HCT116 (cell line): ENCODE results near the gene MFRP. TPM values are rescaled to one million over a fixed set of nuclear protein-coding genes. Genes with fewer than 3 reads are reported as not detected.

Experiments used
- ATAC-seq: fragments of 200-7000 bp; cut with Tn5 transposase; 2 replicates; pipeline ENCODE4 v1.9.1; 2020; ENCODE audit warnings: mild to moderate bottlenecking, moderate library complexity
- BruUV-seq: library from RNA; stranded (reverse); fragments of 400-500 nt; replicated peaks from 2 replicates; lab custom pipeline; 2021; lab: Mats Ljungman, UMichigan
- CTCF ChIA-PET: fragments of 300-600 bp; sonication (Branson Sonifier 250); formaldehyde crosslinking; loops from one replicate; lab custom pipeline; 2021; ENCODE audit warnings: antibody characterized with exemption; lab: Charles Lee
- POLR2A ChIA-PET: fragments of 300-600, 350-600 bp; sonication (Branson Sonifier 250); formaldehyde crosslinking; loops from one replicate; lab custom pipeline; 2021; ENCODE audit warnings: antibody characterized with exemption; lab: Charles Lee
- RAD21 ChIA-PET, 2 experiments: fragments of 300-600 bp; sonication (Branson Sonifier 250); formaldehyde crosslinking; loops; one replicate each; lab custom pipeline; 2023; ENCODE audit warnings: low total read pairs in 2 of 2; ENCODE audit not compliant: uncharacterized antibody in 2 of 2, unreplicated experiment in 2 of 2, low non-redundant PET in 1 of 2; lab: Charles Lee
- DNase-seq: peaks from one replicate; pipeline ENCODE4 v3.0.0-alpha.2; 2010; ENCODE audit warnings: low read depth, low spot score
- H2AFZ ChIP-seq: fragments of 200-600 bp; shearing (Covaris generic), sonication (generic); 2 replicates; pipeline ENCODE4 v1.6.1; 2017; ENCODE audit warnings: low read depth, mixed run types, mixed read lengths, antibody characterized with exemption, low read length; ENCODE audit not compliant: poor library complexity, severe bottlenecking
- H3K27ac ChIP-seq: 2 replicates; pipeline ENCODE4 v1.5.1; 2012; ENCODE audit warnings: low read depth, low read length
- H3K27me3 ChIP-seq: fragments of 200-600 bp; sonication (generic); 2 replicates; pipeline ENCODE4 v1.6.1; 2016; ENCODE audit warnings: mixed run types, low read length, mixed read lengths; ENCODE audit not compliant: insufficient read depth
- H3K36me3 ChIP-seq, 2 experiments: fragments of 200-500 bp in 1 of 2; fragments of 200-600 bp in 1 of 2; sonication (Bioruptor generic) in 1 of 2; sonication (generic) in 1 of 2; 2 replicates each; pipeline versions ENCODE4 v1.5.1 to v1.6.1; 2014 to 2016; ENCODE audit warnings: low read length in 2 of 2, inconsistent platforms in 1 of 2, mixed read lengths in 1 of 2, mixed run types in 1 of 2; ENCODE audit not compliant: insufficient read depth in 2 of 2, control insufficient read depth in 1 of 2
- H3K4me1 ChIP-seq, 2 experiments: fragments of 200-600 bp in 1 of 2; sonication (generic) in 1 of 2; 2 replicates each; pipeline versions ENCODE4 v1.5.1 to v1.6.1; 2012 to 2017; ENCODE audit warnings: low read length in 2 of 2, inconsistent platforms in 1 of 2, mild to moderate bottlenecking in 1 of 2, mixed read lengths in 1 of 2, mixed run types in 1 of 2, moderate library complexity in 1 of 2; ENCODE audit not compliant: insufficient read depth in 2 of 2, control insufficient read depth in 1 of 2
- H3K4me2 ChIP-seq: fragments of 200-600 bp; sonication (generic); 2 replicates; pipeline ENCODE4 v1.6.1; 2017; ENCODE audit warnings: mixed run types, low read length, mixed read lengths
- H3K4me3 ChIP-seq, 2 experiments: fragments of 200-600 bp in 1 of 2; sonication (generic) in 1 of 2; replicated peaks in 1 of 2; 2 replicates each; pipeline ENCODE4 v1.5.1; 2011 to 2016; ENCODE audit warnings: low read length in 2 of 2, control low read depth in 1 of 2, low read depth in 1 of 2, mild to moderate bottlenecking in 1 of 2, mixed read lengths in 1 of 2, mixed run types in 1 of 2
- H3K79me2 ChIP-seq: fragments of 200-600 bp; sonication (generic); 2 replicates; pipeline ENCODE4 v1.6.1; 2017; ENCODE audit warnings: mild to moderate bottlenecking, mixed run types, low read length, moderate library complexity, mixed read lengths; ENCODE audit not compliant: insufficient read depth
- H3K9ac ChIP-seq: fragments of 200-600 bp; sonication (generic); 2 replicates; pipeline ENCODE4 v1.6.1; 2016; ENCODE audit warnings: low read length, mixed read lengths
- H3K9me2 ChIP-seq: fragments of 200-600 bp; sonication (generic), shearing (Covaris generic); 2 replicates; pipeline ENCODE4 v1.6.1; 2017; ENCODE audit warnings: mixed run types, mild to moderate bottlenecking, moderate library complexity; ENCODE audit not compliant: insufficient read depth
- H3K9me3 ChIP-seq, 2 experiments: fragments of 200-500 bp in 1 of 2; fragments of 200-600 bp in 1 of 2; sonication (Bioruptor generic) in 1 of 2; sonication (generic) in 1 of 2; 2 replicates each; pipeline ENCODE4 v1.6.1; 2014 to 2017; ENCODE audit warnings: low read length in 2 of 2, mixed read lengths in 2 of 2, inconsistent platforms in 1 of 2, low read depth in 1 of 2, mild to moderate bottlenecking in 1 of 2, mixed run types in 1 of 2, moderate library complexity in 1 of 2; ENCODE audit not compliant: control insufficient read depth in 1 of 2, insufficient read depth in 1 of 2
- H4K20me1 ChIP-seq: fragments of 200-600 bp; sonication (generic), shearing (Covaris generic); 2 replicates; pipeline ENCODE4 v1.6.1; 2017; ENCODE audit warnings: mixed run types, mild to moderate bottlenecking, moderate library complexity; ENCODE audit not compliant: insufficient read depth
- CBX3 ChIP-seq: IDR thresholded peaks from 2 replicates; pipeline ENCODE4 v1.6.1; 2012; ENCODE audit warnings: low read depth
- ELF1 ChIP-seq: IDR thresholded peaks from 2 replicates; pipeline ENCODE4 v1.6.1; 2012; ENCODE audit warnings: low read depth, borderline replicate concordance
- EZH2 ChIP-seq: fragments of 200-600 bp; sonication (generic); IDR thresholded peaks from 2 replicates; pipeline ENCODE4 v1.6.1; 2017; ENCODE audit warnings: antibody characterized with exemption, mixed run types
- EZH2phosphoT487 ChIP-seq: fragments of 200-600 bp; IDR thresholded peaks from 2 replicates; pipeline ENCODE4 v1.6.1; 2018; ENCODE audit warnings: antibody characterized with exemption, borderline replicate concordance
- JUND ChIP-seq: IDR thresholded peaks from 2 replicates; pipeline ENCODE4 v1.6.1; 2012
- POLR2AphosphoS5 ChIP-seq: IDR thresholded peaks from 2 replicates; pipeline ENCODE4 v1.6.1; 2011; ENCODE audit warnings: mild to moderate bottlenecking, low read depth, low read length, moderate library complexity
- RAD21 ChIP-seq: IDR thresholded peaks from 2 replicates; pipeline ENCODE4 v1.6.1; 2012; ENCODE audit warnings: low read depth, mild to moderate bottlenecking
- REST ChIP-seq: IDR thresholded peaks from 2 replicates; pipeline ENCODE4 v1.6.1; 2012; ENCODE audit warnings: low read depth
- SIN3A ChIP-seq: IDR thresholded peaks from 2 replicates; pipeline ENCODE4 v1.6.1; 2012; ENCODE audit warnings: low read depth
- YY1 ChIP-seq: IDR thresholded peaks from 2 replicates; pipeline ENCODE4 v1.6.1; 2011; ENCODE audit warnings: low read length, low read depth, moderate library complexity, mild to moderate bottlenecking; ENCODE audit not compliant: insufficient replicate concordance; ENCODE audit errors: extremely low read depth
- ZNF274 ChIP-seq: fragments of 200-500 bp; sonication (Bioruptor generic); IDR thresholded peaks from 2 replicates; pipeline ENCODE4 v1.6.1; 2014; ENCODE audit warnings: mild to moderate bottlenecking, low read depth, low read length, inconsistent platforms
- intact Hi-C: fragments of 100-400 bp; cut with micrococcal nuclease; formaldehyde crosslinking; loops from 2 replicates; pipeline ENCODE4 v1.10.0; 2022
- total RNA-seq: library from RNA; stranded (reverse); gene quantifications from one replicate; pipeline ENCODE4 v1.2.1, GENCODE V29; 2021; ENCODE audit not compliant: unreplicated experiment
- TF ChIP-seq, protein P1 (sequence below): IDR thresholded peaks from 2 replicates; pipeline ENCODE4 v1.6.1; 2012

Gene MFRP
- total RNA-seq, 1 experiment from 2014 or later = not detected

GRCh38 chr11:119316016-119316728 is 30.3 kb downstream of the MFRP start:
- no TSS peak for BruUV-seq

More at GRCh38 chr11:119316016-119316728, 30.3 kb downstream of the MFRP start:
- H3K27me3 ChIP-seq = no peaks in the 10 kb centered on the region
- H4K20me1 ChIP-seq = no peaks in the 10 kb centered on the region
- no peaks in the 10 kb centered on the region for H3K9me2 ChIP-seq
- ChIA-PET RAD21 (no interaction called here), CTCF (interaction anchor here (1.0 to 2.1 kb wide), 2 partner anchors 22 to 24 kb away, joined by 3 to 12 read pairs; no protein-coding TSS in a partner anchor), POLR2A (interaction anchor here (1.3 kb wide), 1 partner anchor 11 kb away, joined by 3 read pairs; no protein-coding TSS in a partner anchor)
- H3K27ac ChIP-seq = peak overlapping the region; percentile 66
- H3K9me3 ChIP-seq = no peaks in the 10 kb centered on the region
- ATAC-seq = peak; percentile 30
- H3K9ac ChIP-seq = peak overlapping the region; percentile 71
- TF ChIP-seq EZH2phosphoT487 (no peak), JUND (no peak), POLR2AphosphoS5 (no peak), ZNF274 (no peak), CBX3 (no peak), RAD21 (no peak), ELF1 (no peak), SIN3A (no peak), EZH2 (no peak), YY1 (no peak), REST (no peak)
- TF ChIP-seq, protein P1, sequence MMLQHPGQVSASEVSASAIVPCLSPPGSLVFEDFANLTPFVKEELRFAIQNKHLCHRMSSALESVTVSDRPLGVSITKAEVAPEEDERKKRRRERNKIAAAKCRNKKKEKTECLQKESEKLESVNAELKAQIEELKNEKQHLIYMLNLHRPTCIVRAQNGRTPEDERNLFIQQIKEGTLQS = no peak
- peaks cover 0 to 8% of the 10 kb centered on the region in 2 experiments; a peak in 3 of 4 replicates for H3K36me3 ChIP-seq
- H3K4me1 ChIP-seq = peaks cover 16 to 39% of the 10 kb centered on the region in 2 experiments
- intact Hi-C loops = no loop called here
- H3K79me2 ChIP-seq = no peaks in the 10 kb centered on the region; the same call in 1 of the 2 replicates
- H2AFZ ChIP-seq = peak overlapping the region; percentile 82
- H3K4me2 ChIP-seq = peak overlapping the region; percentile 99
- H3K4me3 ChIP-seq = peak overlapping the region; percentile 63 to 75
- no peak for DNase-seq
